HFF-Myc (cell line): Measurements from ENCODE around the gene ZNF683.

Source experiments
- DNase-seq: peaks from one replicate; pipeline ENCODE4 v3.0.0-alpha.2; 2011; ENCODE audit warnings: low read depth; ENCODE audit errors: extremely low read depth
- H3K4me3 ChIP-seq: replicated peaks from 2 replicates; pipeline ENCODE4 v1.5.1; 2011; ENCODE audit warnings: low read depth, mild to moderate bottlenecking, control low read depth, low read length
- TF ChIP-seq, protein P1 (sequence below): IDR thresholded peaks from 2 replicates; pipeline ENCODE4 v1.5.1; 2012; ENCODE audit warnings: mild to moderate bottlenecking, low read depth, low read length, control low read depth; ENCODE audit errors: missing control alignments

The ZNF683 gene

GRCh38 chr1:26358411-26359384, 13.9 kb downstream of the ZNF683 start:
- TF ChIP-seq, protein P1, sequence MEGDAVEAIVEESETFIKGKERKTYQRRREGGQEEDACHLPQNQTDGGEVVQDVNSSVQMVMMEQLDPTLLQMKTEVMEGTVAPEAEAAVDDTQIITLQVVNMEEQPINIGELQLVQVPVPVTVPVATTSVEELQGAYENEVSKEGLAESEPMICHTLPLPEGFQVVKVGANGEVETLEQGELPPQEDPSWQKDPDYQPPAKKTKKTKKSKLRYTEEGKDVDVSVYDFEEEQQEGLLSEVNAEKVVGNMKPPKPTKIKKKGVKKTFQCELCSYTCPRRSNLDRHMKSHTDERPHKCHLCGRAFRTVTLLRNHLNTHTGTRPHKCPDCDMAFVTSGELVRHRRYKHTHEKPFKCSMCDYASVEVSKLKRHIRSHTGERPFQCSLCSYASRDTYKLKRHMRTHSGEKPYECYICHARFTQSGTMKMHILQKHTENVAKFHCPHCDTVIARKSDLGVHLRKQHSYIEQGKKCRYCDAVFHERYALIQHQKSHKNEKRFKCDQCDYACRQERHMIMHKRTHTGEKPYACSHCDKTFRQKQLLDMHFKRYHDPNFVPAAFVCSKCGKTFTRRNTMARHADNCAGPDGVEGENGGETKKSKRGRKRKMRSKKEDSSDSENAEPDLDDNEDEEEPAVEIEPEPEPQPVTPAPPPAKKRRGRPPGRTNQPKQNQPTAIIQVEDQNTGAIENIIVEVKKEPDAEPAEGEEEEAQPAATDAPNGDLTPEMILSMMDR: no peak
- H3K4me3 ChIP-seq: no peak overlapping the region
- no peak for DNase-seq

GRCh38 chr1:26357121-26357602, 15.4 kb downstream of the ZNF683 start:
- no peak overlapping the region for H3K4me3 ChIP-seq
- TF ChIP-seq, protein P1: no peak
- DNase-seq: no peak

- no peak for DNase-seq
- TF ChIP-seq, protein P1: no peak
- no peak overlapping the region for H3K4me3 ChIP-seq
These were observed 16.4 kb downstream of the ZNF683 start for GRCh38 chr1:26356106-26356505.

GRCh38 chr1:26354972-26355371, 17.6 kb downstream of the ZNF683 start:
- no peak for DNase-seq
- TF ChIP-seq, protein P1: no peak
- no peak overlapping the region for H3K4me3 ChIP-seq

DNA sequence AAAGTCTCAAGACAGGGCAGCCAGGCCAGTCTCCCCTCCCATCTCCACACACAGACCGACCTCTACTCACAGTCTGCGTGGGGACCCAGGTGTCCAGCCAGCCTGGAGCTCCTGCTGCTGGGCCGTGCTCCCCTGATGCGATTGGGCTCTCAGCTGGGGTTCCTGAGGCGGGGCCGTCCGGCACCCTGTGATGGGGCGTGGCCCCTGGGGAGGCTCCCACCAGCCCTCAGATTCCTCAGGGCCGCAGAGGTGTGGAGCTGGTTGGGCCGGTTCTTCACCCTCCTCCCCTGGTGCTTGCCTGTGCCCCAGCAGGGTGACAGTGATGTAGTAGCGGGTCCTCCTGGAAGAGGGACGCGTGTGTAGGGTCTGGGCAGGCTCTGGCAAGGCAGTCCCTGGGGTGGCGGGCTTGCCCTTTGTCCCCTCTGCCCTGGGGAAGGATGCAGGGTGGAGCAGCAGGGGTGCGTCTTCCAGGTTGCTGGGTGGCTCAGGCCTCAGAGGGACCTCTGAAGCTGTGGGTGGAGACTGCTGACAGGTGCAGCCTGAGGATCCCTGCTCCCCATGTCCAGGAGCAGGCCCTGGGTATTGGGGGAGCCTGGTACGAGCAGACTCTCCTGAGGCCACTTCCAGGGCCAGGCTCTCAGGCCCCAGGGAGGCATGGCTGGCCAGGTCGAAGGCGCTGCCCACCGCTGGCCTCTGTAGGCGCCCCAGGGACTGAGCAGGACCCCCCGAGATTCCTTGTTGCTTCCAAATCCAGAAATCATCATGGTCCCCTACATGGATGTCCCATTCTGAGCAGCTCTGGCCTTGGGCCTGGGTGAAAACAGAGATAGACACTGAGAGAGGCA, 18.4 kb downstream of the ZNF683 start, which contains the start of gene CRYBG2:
CRYBG2 (minus strand) TSS at position 155 of the 845 bp plus-strand sequence. CDS start 7,473 bp downstream, outside the sequence.
- H3K4me3 ChIP-seq: no peak within 1 kb of the TSS
- TF ChIP-seq, protein P1: no peak
- DNase-seq: no peak

DNA sequence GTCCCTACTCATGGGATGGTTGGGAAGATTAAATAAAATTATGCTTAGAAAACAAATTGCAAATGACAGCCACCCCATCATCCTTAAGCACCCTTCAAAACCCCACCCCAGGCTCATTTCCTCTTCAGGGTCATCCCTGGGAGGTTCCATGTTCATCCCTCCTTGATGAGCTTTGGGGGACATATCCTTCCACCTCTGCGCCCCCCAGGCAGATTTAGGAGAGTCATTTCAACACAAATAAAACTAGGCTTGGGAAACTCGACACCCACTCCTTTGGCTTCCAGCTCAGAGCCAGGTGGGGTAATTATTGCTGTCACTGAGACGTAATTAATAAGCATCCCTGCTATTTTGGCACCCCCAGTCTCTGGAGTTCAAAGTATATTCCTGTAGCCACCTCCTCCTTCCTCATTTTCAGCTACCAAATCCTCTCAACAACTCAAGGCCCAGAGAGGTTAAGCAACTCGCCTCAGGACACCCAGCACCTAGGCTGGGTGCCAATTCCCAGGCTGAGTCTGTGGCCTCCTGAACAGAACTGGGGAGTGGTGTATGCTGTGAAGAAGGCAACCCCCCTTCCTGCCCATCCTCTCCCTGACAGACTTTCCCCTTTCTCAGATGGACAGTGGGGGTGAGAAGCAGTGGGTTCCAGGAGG, 19.2 kb downstream of the ZNF683 start:
- no peak overlapping the region for H3K4me3 ChIP-seq
- no peak for DNase-seq

More for the DNA sequence above, 19.2 kb downstream of the ZNF683 start:
- TF ChIP-seq, protein P1: no peak
